IMR-90 (cell line): ENCODE data around the gene COL23A1.

Experiments
- BHLHE40 ChIP-seq: fragments of 150-350 bp; IDR thresholded peaks from 2 replicates; pipeline ENCODE4 v1.6.1; 2016; ENCODE audit warnings: mild to moderate bottlenecking, low read depth, low read length
- CTCF ChIP-seq: conservative IDR thresholded peaks from 2 replicates; pipeline ENCODE4 v1.5.1; 2012; ENCODE audit warnings: mild to moderate bottlenecking, low read depth, low read length, improper control_type of control experiment
- MAFK ChIP-seq: IDR thresholded peaks from 2 replicates; pipeline ENCODE4 v1.6.1; 2012; ENCODE audit warnings: low read depth, low read length, improper control_type of control experiment
- POLR2A ChIP-seq: IDR thresholded peaks from 2 replicates; pipeline ENCODE4 v1.6.1; 2012; ENCODE audit warnings: mild to moderate bottlenecking, low read depth, low read length
- RFX5 ChIP-seq: IDR thresholded peaks from 2 replicates; pipeline ENCODE4 v1.8.0; 2012; ENCODE audit warnings: low read depth, mild to moderate bottlenecking, low read length, moderate library complexity
- SMC3 ChIP-seq: fragments of 150-350 bp; IDR thresholded peaks from 2 replicates; pipeline ENCODE4 v1.6.1; 2016; ENCODE audit warnings: low read depth, mild to moderate bottlenecking, antibody characterized with exemption, low read length, moderate library complexity

- TF ChIP-seq RFX5 (no peak), MAFK (no peak), CTCF (no peak), POLR2A (no peak), BHLHE40 (no peak), SMC3 (no peak)
Observed at GRCh38 chr5:178285399-178286225, 304.6 kb downstream of the COL23A1 start.
